ENCODE results near the gene LCE7A. TPM values are rescaled to one million over a fixed set of nuclear protein-coding genes. Genes with fewer than 3 reads are reported as not detected.

The LCE7A gene
- total RNA-seq, 1 donor from 2014 or later = not detected

- DNase-seq (ENCODE audit: low read depth) = no peak
- peak; percentile 34 for TF ChIP-seq CTCF (conservative IDR thresholded peaks at IDR 0.05; ENCODE audit: low read depth, low read length)
These were observed 18.2 kb downstream of the LCE7A start, which contains the start of gene SMCP for GRCh38 chr1:152878042-152878441. SMCP (plus strand) TSS chr1:152878322; CDS start chr1:152884423, 6,101 bp downstream.

DNA sequence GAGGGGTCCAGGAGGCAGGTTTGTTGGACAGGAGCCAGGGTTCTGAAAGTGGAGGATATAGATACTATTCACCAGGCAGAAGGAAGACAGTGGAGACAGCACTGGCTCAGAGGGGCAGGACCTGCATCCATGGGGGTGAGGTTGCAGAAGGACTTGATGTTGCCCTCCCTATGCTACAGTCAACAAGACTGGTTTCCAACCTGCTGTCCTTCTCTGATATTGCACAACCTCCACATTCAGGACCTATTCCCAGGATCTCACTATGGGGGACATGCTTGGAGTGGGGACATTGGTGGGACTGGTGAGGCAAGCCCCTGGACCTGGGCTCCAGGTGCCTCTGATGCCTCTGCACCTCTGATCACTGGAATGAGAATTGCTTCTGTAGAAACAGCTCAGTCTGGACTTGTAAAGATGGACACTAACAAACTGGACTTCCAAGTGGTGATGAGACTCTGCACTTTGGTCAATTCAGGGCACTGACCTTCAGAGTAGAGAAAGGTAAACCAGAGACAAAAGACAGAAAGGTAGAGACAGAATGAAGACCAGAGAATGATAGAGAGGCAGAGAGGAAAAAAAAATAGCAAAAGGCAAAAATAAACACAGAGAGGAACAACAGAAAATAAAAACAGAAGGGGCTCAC is 19.9 kb downstream of the LCE7A start:
- H3K4me3 ChIP-seq (ENCODE audit: low read depth, low read length) = no peak overlapping the region
- no peak for DNase-seq (ENCODE audit: low read depth)
- TF ChIP-seq CTCF (conservative IDR thresholded peaks at IDR 0.05; ENCODE audit: low read depth, low read length) = no peak

More at GRCh38 chr1:152878042-152878441, 18.2 kb downstream of the LCE7A start, which contains the start of gene SMCP:
- no peak within 1 kb of the TSS for H3K4me3 ChIP-seq (ENCODE audit: low read depth, low read length)

GRCh38 chr1:152880316-152880715 is 20.5 kb downstream of the LCE7A start:
- DNase-seq (ENCODE audit: low read depth) = no peak
- TF ChIP-seq CTCF (conservative IDR thresholded peaks at IDR 0.05; ENCODE audit: low read depth, low read length) = no peak
- no peak overlapping the region for H3K4me3 ChIP-seq (ENCODE audit: low read depth, low read length)

- TF ChIP-seq CTCF (conservative IDR thresholded peaks at IDR 0.05; ENCODE audit: low read depth, low read length) = no peak
- H3K4me3 ChIP-seq (ENCODE audit: low read depth, low read length) = no peak overlapping the region
- no peak for DNase-seq (ENCODE audit: low read depth)
These were observed 21.1 kb downstream of the LCE7A start for GRCh38 chr1:152880907-152881306.

DNA sequence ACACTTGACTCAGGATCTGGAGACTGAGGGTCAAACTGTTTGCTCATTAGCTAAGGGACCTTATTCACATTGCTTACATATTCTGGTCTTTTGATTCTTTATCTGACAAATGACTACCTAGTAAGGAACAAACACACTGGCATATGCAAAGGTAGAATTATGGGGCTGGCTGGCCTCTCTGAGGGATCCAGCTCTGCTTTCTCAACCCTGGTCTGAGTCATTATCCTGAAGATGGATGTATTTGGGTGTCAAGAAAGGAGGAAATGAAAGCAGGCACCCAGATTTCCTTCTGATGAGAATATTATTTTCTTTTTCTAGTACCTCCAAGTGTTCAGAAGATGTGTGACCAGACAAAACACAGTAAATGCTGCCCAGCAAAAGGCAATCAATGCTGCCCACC is 24.3 kb downstream of the LCE7A start:
- DNase-seq (ENCODE audit: low read depth) = no peak
- TF ChIP-seq CTCF (conservative IDR thresholded peaks at IDR 0.05; ENCODE audit: low read depth, low read length) = no peak
- H3K4me3 ChIP-seq (ENCODE audit: low read depth, low read length) = no peak overlapping the region

DNA sequence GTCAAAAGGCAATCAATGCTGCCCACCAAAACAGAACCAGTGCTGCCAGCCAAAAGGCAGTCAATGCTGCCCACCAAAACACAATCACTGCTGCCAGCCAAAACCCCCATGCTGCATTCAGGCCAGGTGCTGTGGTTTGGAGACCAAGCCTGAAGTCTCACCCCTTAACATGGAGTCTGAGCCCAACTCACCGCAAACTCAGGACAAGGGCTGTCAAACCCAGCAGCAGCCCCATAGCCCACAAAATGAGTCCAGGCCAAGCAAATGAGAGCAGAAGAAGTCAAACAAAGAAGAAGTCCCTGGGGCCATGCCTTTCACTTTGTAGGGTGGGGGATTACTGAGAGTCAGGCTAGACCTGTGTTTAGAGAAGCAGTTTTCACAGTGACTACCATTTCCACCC is 24.7 kb downstream of the LCE7A start:
- TF ChIP-seq CTCF (conservative IDR thresholded peaks at IDR 0.05; ENCODE audit: low read depth, low read length) = no peak
- no peak overlapping the region for H3K4me3 ChIP-seq (ENCODE audit: low read depth, low read length)
- DNase-seq (ENCODE audit: low read depth) = no peak

All from epithelial cell of proximal tubule (primary cell).